Retinal pigment epithelial cell (primary cell): Measurements from ENCODE around the gene SLC66A3.

ENCODE experiments used
- DNase-seq: peaks from one replicate; pipeline ENCODE4 v3.0.0-alpha.2; 2010; ENCODE audit warnings: low read depth
- H3K4me3 ChIP-seq: 2 replicates; pipeline ENCODE4 v1.5.1; 2011; ENCODE audit warnings: mild to moderate bottlenecking, low read length, control low read depth, moderate library complexity
- CTCF ChIP-seq: conservative IDR thresholded peaks from 2 replicates; pipeline ENCODE4 v1.5.1; 2011; ENCODE audit warnings: low read depth, low read length, control low read depth, inconsistent platforms

The SLC66A3 gene

GRCh38 chr2:11140492-11140891 is 14.8 kb upstream of the SLC66A3 start:
- DNase-seq: no peak
- H3K4me3 ChIP-seq: no peak overlapping the region
- TF ChIP-seq CTCF: no peak

- TF ChIP-seq CTCF: no peak
- no peak for DNase-seq
- H3K4me3 ChIP-seq: no peak overlapping the region
Observed at GRCh38 chr2:11141319-11141718, 13.9 kb upstream of the SLC66A3 start.

GRCh38 chr2:11142330-11142729 is 12.9 kb upstream of the SLC66A3 start:
- no peak for TF ChIP-seq CTCF
- H3K4me3 ChIP-seq: no peak overlapping the region
- DNase-seq: no peak

GRCh38 chr2:11142987-11143386 is 12.3 kb upstream of the SLC66A3 start:
- no peak for DNase-seq
- TF ChIP-seq CTCF: no peak
- H3K4me3 ChIP-seq: no peak overlapping the region

GRCh38 chr2:11144077-11144737 is 11.1 kb upstream of the SLC66A3 start:
- no peak for DNase-seq
- no peak for TF ChIP-seq CTCF
- H3K4me3 ChIP-seq: no peak overlapping the region

- DNase-seq: no peak
- no peak overlapping the region for H3K4me3 ChIP-seq
- TF ChIP-seq CTCF: no peak
Observed at GRCh38 chr2:11144738-11145079, 10.6 kb upstream of the SLC66A3 start.

GRCh38 chr2:11145350-11145749 is 9.9 kb upstream of the SLC66A3 start:
- H3K4me3 ChIP-seq: no peak overlapping the region
- no peak for DNase-seq
- TF ChIP-seq CTCF: no peak
